Fibroblast of lung (primary cell): ENCODE data around the gene ANKRD26.

Experiments
- EZH2 ChIP-seq: IDR thresholded peaks from 2 replicates; pipeline ENCODE4 v1.5.1; 2012; ENCODE audit warnings: low read length, control low read depth, mild to moderate bottlenecking; ENCODE audit errors: missing control alignments
- TF ChIP-seq, protein P1 (sequence below), 2 donors: IDR thresholded peaks in 1 of 2; conservative IDR thresholded peaks in 1 of 2; 1 replicate in 1 of 2; 2 replicates in 1 of 2; pipeline ENCODE4 v1.5.1; 2011 to 2012; ENCODE audit warnings: low read length in 2 of 2, control low read depth in 1 of 2, inconsistent platforms in 1 of 2, low read depth in 1 of 2, mild to moderate bottlenecking in 1 of 2

DNA sequence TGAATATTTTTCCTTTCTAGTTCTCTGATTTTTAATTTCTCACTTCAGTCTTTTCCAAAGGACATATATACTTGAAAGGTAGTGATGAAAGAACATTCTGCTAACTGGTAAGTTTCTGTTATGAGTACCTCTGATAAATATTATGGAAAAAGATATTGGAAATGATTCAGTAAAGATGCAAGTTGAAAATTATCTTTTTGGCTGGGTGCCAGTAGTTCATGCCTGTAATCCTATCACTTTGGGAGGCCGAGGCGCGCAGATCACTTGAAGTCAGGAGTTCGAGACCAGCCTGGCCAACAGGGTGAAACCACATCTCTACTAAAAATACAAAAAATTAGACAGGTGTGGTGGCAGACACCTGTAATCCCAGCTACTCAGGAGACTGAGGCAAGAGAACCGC, 62.1 kb downstream of the ANKRD26 start:
- TF ChIP-seq, protein P1, sequence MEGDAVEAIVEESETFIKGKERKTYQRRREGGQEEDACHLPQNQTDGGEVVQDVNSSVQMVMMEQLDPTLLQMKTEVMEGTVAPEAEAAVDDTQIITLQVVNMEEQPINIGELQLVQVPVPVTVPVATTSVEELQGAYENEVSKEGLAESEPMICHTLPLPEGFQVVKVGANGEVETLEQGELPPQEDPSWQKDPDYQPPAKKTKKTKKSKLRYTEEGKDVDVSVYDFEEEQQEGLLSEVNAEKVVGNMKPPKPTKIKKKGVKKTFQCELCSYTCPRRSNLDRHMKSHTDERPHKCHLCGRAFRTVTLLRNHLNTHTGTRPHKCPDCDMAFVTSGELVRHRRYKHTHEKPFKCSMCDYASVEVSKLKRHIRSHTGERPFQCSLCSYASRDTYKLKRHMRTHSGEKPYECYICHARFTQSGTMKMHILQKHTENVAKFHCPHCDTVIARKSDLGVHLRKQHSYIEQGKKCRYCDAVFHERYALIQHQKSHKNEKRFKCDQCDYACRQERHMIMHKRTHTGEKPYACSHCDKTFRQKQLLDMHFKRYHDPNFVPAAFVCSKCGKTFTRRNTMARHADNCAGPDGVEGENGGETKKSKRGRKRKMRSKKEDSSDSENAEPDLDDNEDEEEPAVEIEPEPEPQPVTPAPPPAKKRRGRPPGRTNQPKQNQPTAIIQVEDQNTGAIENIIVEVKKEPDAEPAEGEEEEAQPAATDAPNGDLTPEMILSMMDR (conservative IDR thresholded peaks at IDR 0.05 in 1 of 2, IDR thresholded peaks at IDR 0.05 in 1 of 2; ENCODE audit: low read depth in 1 of 2, low read length in 2 of 2), result no peak
- no peak for TF ChIP-seq EZH2
